Upper lobe of right lung (tissue), 1 donor: Measurements from ENCODE around the gene RGMA. TPM values are rescaled to one million over a fixed set of nuclear protein-coding genes. Genes with fewer than 3 reads are reported as not detected.

Source experiments
- ATAC-seq: fragments of 200-7000 bp; cut with Tn5 transposase; one replicate; pipeline ENCODE4 v1.9.1; 2020; ENCODE audit warnings: mild to moderate bottlenecking, moderate library complexity
- DNase-seq: peaks from one replicate; pipeline ENCODE4 v3.0.0-alpha.2; 2020
- H3K27ac ChIP-seq: fragments of 200-600 bp; one replicate; pipeline ENCODE4 v1.8.0; 2022
- H3K27me3 ChIP-seq: fragments of 200-600 bp; one replicate; pipeline ENCODE4 v1.8.0; 2022; ENCODE audit warnings: mild to moderate bottlenecking
- H3K36me3 ChIP-seq: fragments of 200-600 bp; one replicate; pipeline ENCODE4 v1.8.0; 2022
- H3K4me1 ChIP-seq: fragments of 200-600 bp; one replicate; pipeline ENCODE4 v1.8.0; 2022
- H3K4me3 ChIP-seq: fragments of 200-600 bp; one replicate; pipeline ENCODE4 v1.8.0; 2022; ENCODE audit warnings: mild to moderate bottlenecking
- H3K9me3 ChIP-seq: fragments of 200-600 bp; one replicate; pipeline ENCODE4 v1.8.0; 2022
- intact Hi-C: fragments of 100-400 bp; cut with DNase I; formaldehyde crosslinking; loops from one replicate; pipeline ENCODE4 v1.11.0; 2022
- total RNA-seq: library from RNA; stranded (reverse); fragmentation: NEBNext Ultra II Directional; extraction: Animal tissue kit (Norgen Biotek cat#: 25700); gene quantifications from one replicate; pipeline ENCODE4 v1.2.1, GENCODE V29; 2021
- TF ChIP-seq, protein P1 (sequence below): fragments of 200-600 bp; IDR thresholded peaks from one replicate; pipeline ENCODE4 v1.8.0; 2022; ENCODE audit warnings: antibody characterized with exemption
- donor health status: DM: no; HTN: yes; CAD: no; lungs with severe emphysema.

RGMA gene
- total RNA-seq, 1 donor from 2014 or later: 4.1 TPM

GRCh38 chr15:93076217-93076616 is 12.8 kb downstream of the RGMA start:
- Histone ChIP-seq H3K4me1 (peaks cover 4% of the 10 kb centered on the region), H3K36me3 (no peaks in the 10 kb centered on the region), H3K27me3 (peaks cover 11% of the 10 kb centered on the region), H3K4me3 (no peak overlapping the region), H3K27ac (no peak overlapping the region), H3K9me3 (no peaks in the 10 kb centered on the region)
- TF ChIP-seq, protein P1, sequence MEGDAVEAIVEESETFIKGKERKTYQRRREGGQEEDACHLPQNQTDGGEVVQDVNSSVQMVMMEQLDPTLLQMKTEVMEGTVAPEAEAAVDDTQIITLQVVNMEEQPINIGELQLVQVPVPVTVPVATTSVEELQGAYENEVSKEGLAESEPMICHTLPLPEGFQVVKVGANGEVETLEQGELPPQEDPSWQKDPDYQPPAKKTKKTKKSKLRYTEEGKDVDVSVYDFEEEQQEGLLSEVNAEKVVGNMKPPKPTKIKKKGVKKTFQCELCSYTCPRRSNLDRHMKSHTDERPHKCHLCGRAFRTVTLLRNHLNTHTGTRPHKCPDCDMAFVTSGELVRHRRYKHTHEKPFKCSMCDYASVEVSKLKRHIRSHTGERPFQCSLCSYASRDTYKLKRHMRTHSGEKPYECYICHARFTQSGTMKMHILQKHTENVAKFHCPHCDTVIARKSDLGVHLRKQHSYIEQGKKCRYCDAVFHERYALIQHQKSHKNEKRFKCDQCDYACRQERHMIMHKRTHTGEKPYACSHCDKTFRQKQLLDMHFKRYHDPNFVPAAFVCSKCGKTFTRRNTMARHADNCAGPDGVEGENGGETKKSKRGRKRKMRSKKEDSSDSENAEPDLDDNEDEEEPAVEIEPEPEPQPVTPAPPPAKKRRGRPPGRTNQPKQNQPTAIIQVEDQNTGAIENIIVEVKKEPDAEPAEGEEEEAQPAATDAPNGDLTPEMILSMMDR: no peak
- intact Hi-C loops: no loop called here
- DNase-seq (no peak), ATAC-seq (no peak)

- TF ChIP-seq, protein P1: no peak
- no peak overlapping the region for H3K4me3 ChIP-seq
- intact Hi-C loops: no loop called here
- no peaks in the 10 kb centered on the region for H3K9me3 ChIP-seq
- H3K36me3 ChIP-seq: no peaks in the 10 kb centered on the region
- ATAC-seq (no peak), DNase-seq (no peak)
- peaks cover 13% of the 10 kb centered on the region for H3K27me3 ChIP-seq
- H3K4me1 ChIP-seq: peaks cover 9% of the 10 kb centered on the region
- H3K27ac ChIP-seq: no peak overlapping the region
These were observed 14.4 kb downstream of the RGMA start for GRCh38 chr15:93074599-93074998.

DNA sequence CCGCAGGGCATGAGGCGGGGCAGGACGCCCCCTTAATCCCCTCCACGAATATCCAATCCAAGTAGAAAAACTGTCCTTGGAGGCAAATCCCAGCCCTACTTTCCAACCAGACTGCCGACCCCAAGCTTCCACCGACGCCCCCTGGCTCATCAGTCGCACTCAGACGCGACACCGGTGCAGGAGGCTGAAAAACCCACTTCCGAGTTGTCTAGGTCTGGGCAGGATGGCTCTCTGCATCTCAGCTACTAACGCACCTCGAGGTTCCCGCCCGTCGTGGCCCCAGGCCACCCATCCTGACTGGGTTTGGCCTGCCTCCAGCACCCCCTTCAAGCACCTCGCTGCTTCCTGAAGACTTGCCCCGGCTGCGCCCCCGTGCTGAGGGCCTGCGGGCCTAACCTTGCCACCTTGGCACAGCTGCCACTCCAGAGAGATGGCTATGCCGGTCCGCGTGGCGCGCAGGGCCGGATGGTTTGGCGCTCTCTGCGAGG is 15.5 kb downstream of the RGMA start:
- peaks cover 13% of the 10 kb centered on the region for H3K27me3 ChIP-seq
- ATAC-seq (peak; percentile 2), DNase-seq (peak; percentile 71)
- peak overlapping the region; percentile 62 for H3K4me3 ChIP-seq
- TF ChIP-seq, protein P1: no peak
- no peak overlapping the region for H3K27ac ChIP-seq
- no peaks in the 10 kb centered on the region for H3K9me3 ChIP-seq
- intact Hi-C loops: no loop called here
- H3K36me3 ChIP-seq: no peaks in the 10 kb centered on the region
- H3K4me1 ChIP-seq: peaks cover 9% of the 10 kb centered on the region

DNA sequence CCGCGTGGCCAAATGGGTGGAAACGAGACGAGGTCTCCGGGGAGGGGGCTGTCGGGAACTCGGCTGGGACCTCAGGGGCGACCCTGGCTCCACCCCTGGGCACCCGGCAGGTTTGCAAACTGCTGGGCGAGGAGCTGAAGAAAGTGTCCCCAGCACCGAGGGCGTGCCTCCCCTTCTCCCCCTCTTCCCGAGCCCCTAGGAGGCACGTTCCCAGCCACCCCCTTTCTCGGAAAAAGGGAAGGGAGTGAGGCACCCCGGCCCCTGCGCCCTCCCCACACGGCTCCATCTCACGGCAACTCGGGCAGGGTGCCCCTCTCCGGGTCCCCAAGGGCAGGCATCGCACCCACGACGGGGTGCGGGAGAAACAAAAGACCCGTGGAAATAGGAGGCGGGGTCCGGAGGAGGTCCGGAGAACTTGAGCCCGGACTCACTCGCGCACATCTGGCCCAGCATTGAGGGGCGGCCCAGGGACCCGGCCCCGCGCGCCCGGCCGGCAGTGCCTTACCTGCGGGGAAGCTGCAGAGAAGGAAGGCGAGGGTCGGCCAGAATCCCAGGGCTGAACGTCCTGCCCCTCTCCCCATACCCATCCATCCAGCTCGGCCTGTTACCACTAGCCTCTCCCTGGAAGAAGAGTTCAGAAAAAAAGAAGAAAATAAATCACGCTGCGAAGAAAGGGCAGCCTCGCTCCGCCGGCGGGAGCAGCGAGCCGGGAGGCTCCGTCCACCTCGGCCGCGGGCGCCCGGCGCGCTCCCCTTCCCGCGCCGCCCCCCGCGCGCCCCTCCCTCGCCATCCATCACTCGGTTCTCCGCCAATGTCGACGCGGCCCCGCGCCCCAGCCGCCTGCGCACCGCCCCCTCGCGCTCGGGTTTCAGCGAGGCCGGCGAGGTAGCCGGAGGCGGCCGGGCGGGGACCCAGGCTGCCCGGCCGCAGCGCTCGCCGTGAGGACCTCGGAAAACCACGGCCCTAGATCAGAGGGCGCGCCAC is 16.3 kb downstream of the RGMA start:
- Histone ChIP-seq H3K36me3 (no peaks in the 10 kb centered on the region), H3K4me1 (peaks cover 9% of the 10 kb centered on the region), H3K9me3 (no peaks in the 10 kb centered on the region), H3K27ac (peak overlapping the region; percentile 58), H3K4me3 (peak overlapping the region; percentile 62), H3K27me3 (peaks cover 13% of the 10 kb centered on the region)
- DNase-seq: peak; percentile 91
- ATAC-seq: peak; percentile 93
- intact Hi-C loops: no loop called here
- TF ChIP-seq, protein P1: no peak

- ATAC-seq (no peak), DNase-seq (no peak)
- peak overlapping the region; percentile 58 for H3K27ac ChIP-seq
- intact Hi-C loops: no loop called here
- H3K4me1 ChIP-seq: peaks cover 9% of the 10 kb centered on the region
- H3K27me3 ChIP-seq: peaks cover 13% of the 10 kb centered on the region
- TF ChIP-seq, protein P1: no peak
- H3K9me3 ChIP-seq: no peaks in the 10 kb centered on the region
- H3K36me3 ChIP-seq: no peaks in the 10 kb centered on the region
- peak overlapping the region; percentile 62 for H3K4me3 ChIP-seq
These were observed 17.0 kb downstream of the RGMA start for GRCh38 chr15:93072011-93072410.
